Left ventricle myocardium inferior (tissue), 1 donor: ENCODE measurements around the gene ITGA6. TPM values are rescaled to one million over a fixed set of nuclear protein-coding genes. Genes with fewer than 3 reads are reported as not detected.

Experiments
- DNase-seq: peaks from one replicate; pipeline ENCODE4 v3.0.0-alpha.2; 2020
- H3K27ac ChIP-seq: fragments of 200-600 bp; replicated peaks from 2 replicates; pipeline ENCODE4 v1.8.0; 2021
- H3K27me3 ChIP-seq: fragments of 200-600 bp; 2 replicates; pipeline ENCODE4 v1.8.0; 2021; ENCODE audit warnings: low read depth
- H3K36me3 ChIP-seq: fragments of 200-600 bp; 2 replicates; pipeline ENCODE4 v1.8.0; 2021
- H3K4me1 ChIP-seq: fragments of 200-600 bp; 2 replicates; pipeline ENCODE4 v1.8.0; 2021
- H3K4me3 ChIP-seq: fragments of 200-600 bp; 2 replicates; pipeline ENCODE4 v1.8.0; 2021; ENCODE audit warnings: mild to moderate bottlenecking, moderate library complexity
- H3K9me3 ChIP-seq: fragments of 200-600 bp; replicated peaks from 2 replicates; pipeline ENCODE4 v1.8.0; 2021
- intact Hi-C: fragments of 100-400 bp; cut with micrococcal nuclease; formaldehyde crosslinking; loops from one replicate; pipeline ENCODE4 v1.11.0; 2022
- total RNA-seq: library from RNA; stranded (reverse); fragmentation: NEBNext Ultra II Directional; extraction: Animal tissue kit (Norgen Biotek cat#: 25700); gene quantifications from one replicate; pipeline ENCODE4 v1.2.1, GENCODE V29; 2021
- TF ChIP-seq, protein P1 (sequence below): fragments of 200-600 bp; IDR thresholded peaks from 2 replicates; pipeline ENCODE4 v1.8.0; 2021; ENCODE audit warnings: antibody characterized with exemption, mild to moderate bottlenecking, borderline replicate concordance
- donor health status: DM: no; HTN: yes; CAD: no; lungs with severe emphysema.

ITGA6 gene
- total RNA-seq, 1 donor from 2014 or later = 42.0 TPM

DNA sequence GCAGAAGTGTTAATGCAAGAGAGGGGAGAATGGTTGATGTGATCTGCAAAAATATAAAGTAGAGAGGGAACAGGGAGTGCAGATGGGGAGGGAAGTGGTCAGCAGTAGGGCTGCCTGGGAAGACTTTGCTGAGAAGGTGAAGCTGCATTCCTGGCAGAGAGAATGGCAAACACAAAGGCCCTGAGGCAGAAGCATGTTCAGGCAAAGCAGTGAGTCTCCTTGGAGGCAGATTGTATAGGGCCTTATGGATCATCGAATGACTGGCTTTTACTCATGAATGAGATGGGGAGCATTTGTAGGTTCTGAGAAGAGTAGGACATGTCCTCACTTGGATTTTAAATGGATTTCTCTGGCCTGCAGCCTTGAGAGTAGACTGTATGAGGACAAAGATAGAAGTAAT is 9.5 kb downstream of the ITGA6 start:
- intact Hi-C loops = no loop called here
- H3K36me3 ChIP-seq = no peaks in the 10 kb centered on the region
- H3K4me3 ChIP-seq = no peak overlapping the region
- TF ChIP-seq, protein P1, sequence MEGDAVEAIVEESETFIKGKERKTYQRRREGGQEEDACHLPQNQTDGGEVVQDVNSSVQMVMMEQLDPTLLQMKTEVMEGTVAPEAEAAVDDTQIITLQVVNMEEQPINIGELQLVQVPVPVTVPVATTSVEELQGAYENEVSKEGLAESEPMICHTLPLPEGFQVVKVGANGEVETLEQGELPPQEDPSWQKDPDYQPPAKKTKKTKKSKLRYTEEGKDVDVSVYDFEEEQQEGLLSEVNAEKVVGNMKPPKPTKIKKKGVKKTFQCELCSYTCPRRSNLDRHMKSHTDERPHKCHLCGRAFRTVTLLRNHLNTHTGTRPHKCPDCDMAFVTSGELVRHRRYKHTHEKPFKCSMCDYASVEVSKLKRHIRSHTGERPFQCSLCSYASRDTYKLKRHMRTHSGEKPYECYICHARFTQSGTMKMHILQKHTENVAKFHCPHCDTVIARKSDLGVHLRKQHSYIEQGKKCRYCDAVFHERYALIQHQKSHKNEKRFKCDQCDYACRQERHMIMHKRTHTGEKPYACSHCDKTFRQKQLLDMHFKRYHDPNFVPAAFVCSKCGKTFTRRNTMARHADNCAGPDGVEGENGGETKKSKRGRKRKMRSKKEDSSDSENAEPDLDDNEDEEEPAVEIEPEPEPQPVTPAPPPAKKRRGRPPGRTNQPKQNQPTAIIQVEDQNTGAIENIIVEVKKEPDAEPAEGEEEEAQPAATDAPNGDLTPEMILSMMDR = no peak
- no peaks in the 10 kb centered on the region for H3K9me3 ChIP-seq
- DNase-seq = no peak
- no peaks in the 10 kb centered on the region for H3K27me3 ChIP-seq
- H3K4me1 ChIP-seq = peaks cover 100% of the 10 kb centered on the region
- peak overlapping the region; percentile 41 for H3K27ac ChIP-seq

DNA sequence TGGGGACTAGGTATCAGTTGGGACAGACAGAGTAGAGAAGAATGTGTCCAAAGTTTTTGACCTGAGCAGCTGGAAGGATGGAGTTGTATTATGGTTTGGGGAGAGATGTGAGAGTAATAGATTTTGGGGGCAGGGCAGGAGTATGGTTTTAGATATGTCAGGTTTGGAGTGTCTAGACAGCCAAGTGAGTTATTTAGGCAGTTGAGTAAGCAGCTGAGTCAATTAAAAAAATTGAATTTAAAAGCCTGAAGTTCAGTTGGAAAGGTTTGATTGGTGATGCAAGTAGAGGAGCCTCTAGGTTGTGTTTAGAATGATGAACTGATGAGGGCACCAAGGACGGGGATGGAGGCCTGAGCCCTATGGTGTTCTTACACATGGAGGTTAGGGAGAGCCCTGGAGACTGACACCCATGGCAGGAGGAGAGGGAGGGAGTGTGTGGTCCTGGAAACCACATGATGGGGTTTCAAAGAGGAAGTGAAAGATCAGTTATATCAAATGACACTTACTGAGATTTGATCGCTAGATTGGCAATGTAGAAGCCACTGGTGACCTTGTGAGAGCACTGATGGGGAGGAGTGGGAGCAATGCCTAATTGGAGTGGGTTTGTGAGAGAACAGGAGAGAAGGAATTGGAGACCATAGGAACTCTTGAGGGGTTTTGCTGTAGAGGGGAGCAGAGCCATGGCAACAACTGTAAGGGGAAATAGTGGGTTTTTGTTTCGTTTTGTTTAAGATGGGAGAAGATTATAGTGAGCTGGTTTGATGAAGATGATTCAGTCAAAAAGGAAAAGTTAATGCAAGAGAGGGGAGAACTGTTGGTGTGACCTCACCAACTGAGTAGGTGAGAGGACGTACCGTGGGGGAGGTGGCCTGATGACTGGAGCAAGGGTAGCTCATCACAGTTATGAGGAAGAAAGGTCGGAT is 10.3 kb downstream of the ITGA6 start:
- intact Hi-C loops = no loop called here
- DNase-seq = no peak
- no peaks in the 10 kb centered on the region for H3K36me3 ChIP-seq
- H3K9me3 ChIP-seq = no peaks in the 10 kb centered on the region
- H3K4me3 ChIP-seq = no peak overlapping the region
- H3K27ac ChIP-seq = peak overlapping the region; percentile 65
- TF ChIP-seq, protein P1 = no peak
- H3K27me3 ChIP-seq = no peaks in the 10 kb centered on the region
- peaks cover 100% of the 10 kb centered on the region for H3K4me1 ChIP-seq

DNA sequence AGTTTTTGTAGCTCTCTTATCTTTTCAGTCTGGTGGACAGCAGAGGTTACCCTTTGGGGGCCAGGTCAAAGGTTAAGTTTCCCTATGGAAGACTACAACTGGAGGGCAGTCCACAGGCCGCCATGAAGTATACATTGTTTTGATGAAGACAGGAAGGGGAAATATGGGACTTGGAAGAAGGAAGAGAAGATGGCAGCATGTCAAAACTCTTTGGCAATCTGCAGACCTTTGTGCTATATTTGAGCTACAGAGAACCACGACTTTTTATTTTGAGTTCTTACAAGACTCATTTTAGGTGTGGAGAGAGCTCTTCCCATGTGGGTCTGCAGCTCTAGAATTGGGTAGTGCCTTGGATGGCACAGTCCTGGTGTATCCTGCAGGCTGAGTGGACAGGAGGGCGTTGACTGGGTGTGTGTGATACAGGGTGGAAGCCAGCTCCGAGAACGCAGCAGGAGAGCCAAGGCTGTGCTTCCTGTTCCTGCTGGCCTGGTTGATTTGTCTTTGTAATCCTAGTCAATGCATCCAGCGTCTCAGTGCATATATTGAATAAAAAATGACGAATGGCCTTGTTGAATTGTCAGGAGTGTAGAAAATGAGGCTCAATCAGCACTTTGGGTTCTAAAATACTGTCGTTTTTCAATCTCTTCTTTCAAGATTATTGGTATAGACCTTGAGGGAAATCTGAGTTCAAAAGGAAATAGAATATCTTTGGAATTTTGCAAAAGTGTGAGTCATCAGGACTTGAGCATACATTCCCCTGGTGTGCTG is 11.5 kb downstream of the ITGA6 start:
- no peak for DNase-seq
- H3K27me3 ChIP-seq = no peaks in the 10 kb centered on the region
- intact Hi-C loops = no loop called here
- TF ChIP-seq, protein P1 = no peak
- H3K36me3 ChIP-seq = no peaks in the 10 kb centered on the region
- H3K9me3 ChIP-seq = no peaks in the 10 kb centered on the region
- peaks cover 100% of the 10 kb centered on the region for H3K4me1 ChIP-seq
- peak overlapping the region; percentile 65 for H3K27ac ChIP-seq
- H3K4me3 ChIP-seq = no peak overlapping the region

DNA sequence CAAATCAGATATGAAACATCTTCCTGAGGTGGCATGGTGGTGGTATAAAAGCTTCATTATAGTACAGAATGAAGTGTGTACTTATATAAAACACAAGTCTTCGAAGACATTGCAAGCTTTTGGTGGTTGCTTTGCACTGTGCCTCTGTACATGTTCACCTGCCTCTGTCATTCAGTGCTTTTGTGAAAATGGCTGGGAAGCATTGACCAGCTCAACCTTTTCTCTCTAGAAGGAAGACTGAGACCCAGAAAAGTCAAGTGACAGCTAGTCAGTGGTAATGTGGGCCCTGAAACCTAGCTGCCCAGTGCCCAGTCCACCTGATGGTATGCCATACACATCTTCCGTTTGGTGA is 12.1 kb downstream of the ITGA6 start:
- Histone ChIP-seq H3K9me3 (no peaks in the 10 kb centered on the region), H3K27ac (peak overlapping the region; percentile 65), H3K27me3 (no peaks in the 10 kb centered on the region), H3K4me3 (no peak overlapping the region), H3K36me3 (no peaks in the 10 kb centered on the region), H3K4me1 (peaks cover 96% of the 10 kb centered on the region)
- intact Hi-C loops = no loop called here
- DNase-seq = no peak
- TF ChIP-seq, protein P1 = no peak

DNA sequence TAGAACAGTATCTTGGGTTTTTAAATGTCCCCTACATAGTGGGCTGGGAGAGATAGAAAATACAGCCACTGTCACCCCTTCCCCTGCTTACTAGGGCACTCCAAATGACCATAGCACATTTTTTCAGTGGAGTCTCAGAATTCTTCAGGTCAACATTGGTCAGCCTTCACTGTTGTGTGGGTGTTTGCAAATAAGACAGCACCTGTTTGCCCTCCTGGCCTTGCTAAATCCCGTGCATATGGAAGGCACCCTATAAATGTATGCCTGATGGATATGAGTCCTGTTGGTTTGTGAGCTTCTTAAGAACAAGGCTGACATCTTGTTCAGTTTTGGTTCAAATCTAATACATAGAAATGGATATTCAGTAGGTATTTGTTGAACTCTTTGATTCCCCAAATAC is 12.5 kb downstream of the ITGA6 start:
- peak overlapping the region; percentile 65 for H3K27ac ChIP-seq
- intact Hi-C loops = no loop called here

More for the DNA sequence above, 12.5 kb downstream of the ITGA6 start:
- H3K9me3 ChIP-seq = no peaks in the 10 kb centered on the region
- no peak for DNase-seq
- TF ChIP-seq, protein P1 = no peak
- no peaks in the 10 kb centered on the region for H3K27me3 ChIP-seq
- H3K36me3 ChIP-seq = no peaks in the 10 kb centered on the region
- peaks cover 91% of the 10 kb centered on the region for H3K4me1 ChIP-seq
- no peak overlapping the region for H3K4me3 ChIP-seq
